Measurements from ENCODE around the gene CENPU. TPM values are rescaled to one million over a fixed set of nuclear protein-coding genes. Genes with fewer than 3 reads are reported as not detected.
A peak's percentile ranks its signal among the peaks of the same experiment; 100 is the strongest.

The CENPU gene
- total and polyA plus RNA-seq, 12 donors, result 0.62 to 4.6 (median 1.4) TPM

DNA sequence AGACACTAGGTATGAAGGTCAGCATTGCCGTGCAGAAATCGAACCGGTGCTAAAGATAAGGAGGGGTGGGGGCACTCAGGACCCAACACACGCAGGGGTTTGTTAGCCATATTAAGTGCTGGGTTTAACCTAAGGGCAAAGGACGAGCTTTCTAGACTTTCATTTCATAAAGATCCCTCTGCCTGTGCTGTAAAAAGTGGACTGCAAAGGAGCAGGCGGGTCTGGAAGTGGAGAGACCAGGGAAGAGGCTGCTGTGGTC, 85.9 kb downstream of the CENPU start:
- intact Hi-C loops (cut with DNase I), result loop anchor here in 7 of 10 donors (2.0 to 10.0 kb wide), 8 partner anchors 84 to 386 kb away; partner anchors contain the start of gene CENPU (in 4 of the 7)
- TF ChIP-seq, protein P1, sequence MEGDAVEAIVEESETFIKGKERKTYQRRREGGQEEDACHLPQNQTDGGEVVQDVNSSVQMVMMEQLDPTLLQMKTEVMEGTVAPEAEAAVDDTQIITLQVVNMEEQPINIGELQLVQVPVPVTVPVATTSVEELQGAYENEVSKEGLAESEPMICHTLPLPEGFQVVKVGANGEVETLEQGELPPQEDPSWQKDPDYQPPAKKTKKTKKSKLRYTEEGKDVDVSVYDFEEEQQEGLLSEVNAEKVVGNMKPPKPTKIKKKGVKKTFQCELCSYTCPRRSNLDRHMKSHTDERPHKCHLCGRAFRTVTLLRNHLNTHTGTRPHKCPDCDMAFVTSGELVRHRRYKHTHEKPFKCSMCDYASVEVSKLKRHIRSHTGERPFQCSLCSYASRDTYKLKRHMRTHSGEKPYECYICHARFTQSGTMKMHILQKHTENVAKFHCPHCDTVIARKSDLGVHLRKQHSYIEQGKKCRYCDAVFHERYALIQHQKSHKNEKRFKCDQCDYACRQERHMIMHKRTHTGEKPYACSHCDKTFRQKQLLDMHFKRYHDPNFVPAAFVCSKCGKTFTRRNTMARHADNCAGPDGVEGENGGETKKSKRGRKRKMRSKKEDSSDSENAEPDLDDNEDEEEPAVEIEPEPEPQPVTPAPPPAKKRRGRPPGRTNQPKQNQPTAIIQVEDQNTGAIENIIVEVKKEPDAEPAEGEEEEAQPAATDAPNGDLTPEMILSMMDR (IDR thresholded peaks at IDR 0.05), result no peak
- H3K27ac ChIP-seq, result peak overlapping the region; percentile 87 to 100 (median 98)
- H3K27me3 ChIP-seq, result no peaks in the 10 kb centered on the region
- H3K4me1 ChIP-seq, result peaks cover 13 to 71% (median 64%) of the 10 kb centered on the region in 9 donors
- peaks cover 0 to 30% (median 0%) of the 10 kb centered on the region in 9 donors for H3K36me3 ChIP-seq
- 4 to 5% methylated on average over 6 of the region's 6 CpGs for WGBS, 2 donors
- ATAC-seq, result no peak
- no peaks in the 10 kb centered on the region for H3K9me3 ChIP-seq
- H3K4me3 ChIP-seq, result peak overlapping the region; percentile 66 to 96 (median 84)
- DNase-seq, result no peak

DNA sequence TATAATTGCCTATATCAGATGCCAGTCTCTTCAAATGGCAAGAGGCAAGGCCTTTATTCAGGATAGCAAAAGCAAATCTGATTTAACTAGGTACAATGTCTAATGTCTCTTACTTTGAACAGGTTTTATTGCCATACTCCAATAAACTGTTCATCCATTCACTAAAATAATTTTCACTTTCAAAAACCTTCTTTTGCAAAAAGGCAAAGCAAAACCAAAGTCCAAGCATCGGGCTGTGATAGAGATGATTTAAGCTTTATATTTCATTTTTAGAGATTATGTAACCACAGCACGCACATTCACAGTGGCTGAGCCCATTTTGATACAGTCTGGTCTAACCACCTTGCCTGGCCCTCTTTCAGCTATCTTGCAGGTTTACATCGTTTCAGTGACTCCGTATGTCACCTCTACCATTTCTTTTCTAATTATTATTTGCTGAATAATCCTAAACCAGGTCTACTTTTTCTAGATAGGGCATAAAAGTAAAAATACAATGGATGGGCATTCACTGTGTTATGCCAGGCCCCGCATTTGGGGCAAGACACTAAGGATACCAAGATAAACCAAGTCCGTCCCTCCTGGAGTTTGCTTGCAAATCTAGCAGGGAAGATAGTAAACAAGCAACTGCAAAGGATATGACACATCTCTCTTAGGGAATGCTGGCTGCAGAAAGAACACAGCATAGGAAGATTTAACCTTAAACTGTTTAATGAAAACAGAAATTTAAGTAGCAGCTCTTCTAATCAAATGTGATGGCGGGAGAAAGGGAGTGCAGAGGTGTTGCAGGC, 86.4 kb downstream of the CENPU start:
- no peak for DNase-seq
- Histone ChIP-seq H3K4me3 (peak overlapping the region; percentile 66 to 96 (median 84)), H3K27me3 (no peaks in the 10 kb centered on the region), H3K9me3 (no peaks in the 10 kb centered on the region), H3K4me1 (peaks cover 13 to 76% (median 65%) of the 10 kb centered on the region in 9 donors), H3K27ac (peak overlapping the region in 9 of 10 donors; percentile 93 to 100 (median 98)), H3K36me3 (peaks cover 0 to 36% (median 0%) of the 10 kb centered on the region in 9 donors)
- TF ChIP-seq, protein P1 (IDR thresholded peaks at IDR 0.05), result no peak
- no peak for ATAC-seq
- WGBS, 2 donors, result 59 to 64% methylated on average over 7 of the region's 7 CpGs
- intact Hi-C loops (cut with DNase I), result loop anchor here in 7 of 10 donors (2.0 to 10.0 kb wide), 8 partner anchors 85 to 385 kb away; partner anchors contain the start of gene CENPU (in 4 of the 7)

DNA sequence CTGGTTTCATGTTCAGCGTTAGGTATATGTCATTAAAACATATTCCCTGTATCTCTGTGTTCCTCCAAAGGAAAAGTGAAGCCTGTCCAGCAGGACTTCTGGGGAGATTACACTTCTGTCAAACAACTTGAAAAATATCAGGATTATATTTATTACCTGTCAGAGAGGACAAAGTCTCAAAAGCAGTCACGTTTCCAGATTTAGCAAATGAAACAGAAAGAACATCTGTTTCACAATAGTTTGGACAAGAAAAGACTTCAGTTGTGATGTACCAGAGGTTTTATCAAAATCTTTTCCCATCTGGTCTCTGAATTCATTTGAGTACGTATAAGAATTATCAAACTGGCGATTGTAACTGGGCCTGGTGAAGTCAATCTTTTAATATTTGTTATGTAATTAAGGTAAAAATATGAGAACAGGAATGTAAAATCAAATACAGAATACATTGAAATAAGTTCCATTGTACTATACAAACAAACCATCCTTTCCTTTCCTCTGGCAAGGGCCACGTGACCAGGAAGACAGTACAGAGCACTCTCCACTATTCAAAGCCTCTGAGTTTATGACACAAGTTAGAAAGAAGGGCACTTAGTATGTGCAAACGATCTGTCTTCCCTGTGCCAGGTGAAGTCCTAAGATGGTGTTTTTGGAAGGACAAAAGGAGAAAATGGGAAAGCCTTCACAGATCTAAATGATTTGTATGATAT, 87.8 kb downstream of the CENPU start:
- DNase-seq (no peak), ATAC-seq (no peak)
- Histone ChIP-seq H3K27me3 (no peaks in the 10 kb centered on the region), H3K9me3 (no peaks in the 10 kb centered on the region), H3K4me1 (peaks cover 13 to 79% (median 64%) of the 10 kb centered on the region in 9 donors), H3K27ac (peak overlapping the region in 5 of 10 donors; percentile 33 to 100 (median 97)), H3K4me3 (no peak overlapping the region), H3K36me3 (peaks cover 0 to 49% (median 0%) of the 10 kb centered on the region in 9 donors)
- TF ChIP-seq, protein P1 (IDR thresholded peaks at IDR 0.05), result no peak
- intact Hi-C loops (cut with DNase I), result loop anchor here in 7 of 10 donors (5.0 to 10.0 kb wide), 7 partner anchors 86 to 384 kb away; partner anchors contain the start of gene CENPU (in 3 of the 7)
- WGBS, 2 donors, result 52 to 63% methylated on average over 6 of the region's 6 CpGs

DNA sequence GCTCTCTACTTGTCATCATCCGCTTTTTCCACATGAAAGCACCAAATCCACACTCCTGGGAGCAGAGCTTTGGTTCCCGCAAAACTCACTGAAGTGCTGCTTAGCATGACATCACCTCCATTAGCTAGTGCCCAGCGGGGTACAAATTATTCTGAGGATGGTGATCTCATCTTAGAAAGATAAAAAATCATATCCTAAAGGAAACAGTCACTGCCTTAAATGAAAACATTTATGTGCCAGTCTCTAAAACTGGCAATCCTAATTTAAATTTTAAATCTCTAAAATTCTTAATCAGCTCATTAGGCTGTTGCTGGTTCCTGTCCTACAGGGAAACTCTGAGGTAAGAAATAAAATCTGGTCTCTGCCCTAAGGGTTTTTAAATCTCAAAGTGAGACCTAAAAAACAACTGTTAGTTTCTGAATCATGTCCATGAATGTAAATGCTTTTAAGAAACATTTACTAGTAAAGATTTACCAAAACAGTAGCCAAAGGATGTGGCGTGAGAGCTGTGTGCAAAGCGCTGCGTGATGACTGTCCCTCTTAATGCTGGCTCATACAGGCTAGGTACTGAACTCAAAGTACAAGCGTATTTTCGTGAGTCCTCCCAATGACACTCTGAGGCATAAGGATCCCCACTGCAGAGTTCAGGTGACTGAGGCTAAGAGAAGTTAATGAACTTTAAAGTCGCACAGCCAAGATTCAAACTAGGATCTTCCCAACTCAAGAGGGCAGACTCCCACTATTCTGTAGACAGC, 89.2 kb downstream of the CENPU start:
- Histone ChIP-seq H3K27me3 (no peaks in the 10 kb centered on the region), H3K9me3 (no peaks in the 10 kb centered on the region), H3K4me3 (no peak overlapping the region), H3K27ac (peak overlapping the region in 5 of 10 donors; percentile 0 to 100 (median 59)), H3K36me3 (peaks cover 0 to 59% (median 0%) of the 10 kb centered on the region in 9 donors), H3K4me1 (peaks cover 13 to 83% (median 67%) of the 10 kb centered on the region in 9 donors)
- intact Hi-C loops (cut with DNase I), result loop anchor here in 7 of 10 donors (5.0 to 10.0 kb wide), 7 partner anchors 88 to 382 kb away; partner anchors contain the start of gene CENPU (in 3 of the 7)
- DNase-seq (no peak), ATAC-seq (no peak)
- 74 to 78% methylated on average over 9 of the region's 9 CpGs for WGBS, 2 donors
- TF ChIP-seq, protein P1 (IDR thresholded peaks at IDR 0.05), result no peak

Data from heart right ventricle (tissue), 16 donors.